Measurements from ENCODE around the gene MLLT3. TPM values are rescaled to one million over a fixed set of nuclear protein-coding genes. Genes with fewer than 3 reads are reported as not detected.

MLLT3 gene
- total RNA-seq, 1 donor from 2014 or later, result 35.1 TPM

DNA sequence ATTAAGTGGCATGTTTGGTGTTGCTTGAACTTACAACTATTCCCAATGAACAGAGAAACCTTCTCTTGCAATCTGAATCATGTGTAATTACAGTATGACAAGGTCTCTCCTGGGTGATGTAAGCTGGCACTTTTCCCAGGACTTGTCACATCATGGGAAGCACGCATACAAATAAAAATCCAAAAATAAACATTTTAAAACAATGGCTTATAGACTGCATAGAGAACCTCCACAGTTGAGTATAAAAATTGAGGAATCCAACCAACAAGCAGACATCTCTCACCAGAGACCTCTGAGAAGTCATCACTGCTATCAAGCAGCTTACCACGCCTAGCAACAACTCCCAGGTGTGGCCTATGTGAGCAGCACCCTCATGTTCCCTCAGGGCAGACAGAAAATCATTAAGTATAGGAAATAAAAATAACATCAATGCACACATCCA, 3.9 kb downstream of the MLLT3 start:
- peaks cover under 1% of the 10 kb centered on the region for H3K27me3 Mint-ChIP-seq (ENCODE audit: low read depth, unreplicated experiment)

DNA sequence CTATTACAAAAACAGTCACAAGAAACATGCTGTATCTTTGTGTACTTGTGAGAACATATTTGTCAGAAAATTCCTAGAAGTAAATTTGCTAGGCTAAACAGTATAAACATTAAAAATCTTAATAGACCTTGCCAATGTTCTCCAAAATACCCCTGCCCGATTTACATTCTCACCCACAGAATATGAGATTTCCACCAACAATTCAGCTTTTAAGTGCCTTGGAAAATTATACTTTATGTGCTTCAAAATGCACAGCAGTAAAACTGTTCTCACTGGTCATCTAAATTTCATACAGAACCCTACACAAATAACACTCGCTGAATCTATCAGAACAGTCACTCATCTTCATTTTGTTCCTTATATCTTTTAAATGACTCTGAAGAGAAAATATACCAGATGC, 5.5 kb downstream of the MLLT3 start:
- H2AFZ ChIP-seq (ENCODE audit: low read depth, low read length), result no peak overlapping the region
- no peak overlapping the region for H3K4me3 Mint-ChIP-seq (ENCODE audit: unreplicated experiment)
- no peaks in the 10 kb centered on the region for H3K27me3 ChIP-seq (ENCODE audit: insufficient read depth, low read length)
- H4K20me1 ChIP-seq (ENCODE audit: insufficient read depth, low read length), result peaks cover 7% of the 10 kb centered on the region
- H3K4me1 Mint-ChIP-seq (ENCODE audit: low read depth, unreplicated experiment), result peaks cover 24% of the 10 kb centered on the region
- DNase-seq (ENCODE audit: low read depth), result no peak
- no peak for TF ChIP-seq EZH2 (IDR thresholded peaks at IDR 0.05; ENCODE audit: insufficient read depth, low read length)
- TF ChIP-seq, protein P1, sequence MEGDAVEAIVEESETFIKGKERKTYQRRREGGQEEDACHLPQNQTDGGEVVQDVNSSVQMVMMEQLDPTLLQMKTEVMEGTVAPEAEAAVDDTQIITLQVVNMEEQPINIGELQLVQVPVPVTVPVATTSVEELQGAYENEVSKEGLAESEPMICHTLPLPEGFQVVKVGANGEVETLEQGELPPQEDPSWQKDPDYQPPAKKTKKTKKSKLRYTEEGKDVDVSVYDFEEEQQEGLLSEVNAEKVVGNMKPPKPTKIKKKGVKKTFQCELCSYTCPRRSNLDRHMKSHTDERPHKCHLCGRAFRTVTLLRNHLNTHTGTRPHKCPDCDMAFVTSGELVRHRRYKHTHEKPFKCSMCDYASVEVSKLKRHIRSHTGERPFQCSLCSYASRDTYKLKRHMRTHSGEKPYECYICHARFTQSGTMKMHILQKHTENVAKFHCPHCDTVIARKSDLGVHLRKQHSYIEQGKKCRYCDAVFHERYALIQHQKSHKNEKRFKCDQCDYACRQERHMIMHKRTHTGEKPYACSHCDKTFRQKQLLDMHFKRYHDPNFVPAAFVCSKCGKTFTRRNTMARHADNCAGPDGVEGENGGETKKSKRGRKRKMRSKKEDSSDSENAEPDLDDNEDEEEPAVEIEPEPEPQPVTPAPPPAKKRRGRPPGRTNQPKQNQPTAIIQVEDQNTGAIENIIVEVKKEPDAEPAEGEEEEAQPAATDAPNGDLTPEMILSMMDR (IDR thresholded peaks at IDR 0.05; ENCODE audit: insufficient read depth, low read depth, low read length), result no peak
- no peak overlapping the region for H3K27ac Mint-ChIP-seq (ENCODE audit: unreplicated experiment)
- no peaks in the 10 kb centered on the region for H3K9me3 ChIP-seq (ENCODE audit: insufficient read depth, low read depth, low read length)
- no peak overlapping the region for H3K9ac ChIP-seq (ENCODE audit: low read length)
- H3K27me3 Mint-ChIP-seq (ENCODE audit: low read depth, unreplicated experiment), result no peaks in the 10 kb centered on the region
- FAIRE-seq, result no peak
- H3K27ac ChIP-seq (ENCODE audit: low read depth, low read length), result no peak overlapping the region
- no peak overlapping the region for H3K4me3 ChIP-seq (ENCODE audit: insufficient read depth, low read depth, low read length)
- H3K9me3 Mint-ChIP-seq (ENCODE audit: unreplicated experiment), result no peaks in the 10 kb centered on the region
- no peaks in the 10 kb centered on the region for H3K36me3 ChIP-seq (ENCODE audit: insufficient read depth, low read length)
- H3K36me3 Mint-ChIP-seq (ENCODE audit: low read depth, unreplicated experiment), result no peaks in the 10 kb centered on the region
- no peak overlapping the region for H3K4me2 ChIP-seq (ENCODE audit: low read length)
- H3K79me2 ChIP-seq (ENCODE audit: insufficient read depth, low read length), result peaks cover 18% of the 10 kb centered on the region
- H3K4me1 ChIP-seq (ENCODE audit: insufficient read depth, low read length), result peaks cover 10% of the 10 kb centered on the region

More for the DNA sequence above, 3.9 kb downstream of the MLLT3 start:
- Mint-ChIP-seq H3K4me3 (ENCODE audit: unreplicated experiment) (peak overlapping the region; percentile 89), H3K9me3 (ENCODE audit: unreplicated experiment) (no peaks in the 10 kb centered on the region), H3K27ac (ENCODE audit: unreplicated experiment) (no peak overlapping the region), H3K4me1 (ENCODE audit: low read depth, unreplicated experiment) (peaks cover 19% of the 10 kb centered on the region), H3K36me3 (ENCODE audit: low read depth, unreplicated experiment) (no peaks in the 10 kb centered on the region)
- peaks cover 18% of the 10 kb centered on the region for H3K79me2 ChIP-seq (ENCODE audit: insufficient read depth, low read length)
- H4K20me1 ChIP-seq (ENCODE audit: insufficient read depth, low read length), result peaks cover 7% of the 10 kb centered on the region
- TF ChIP-seq EZH2 (IDR thresholded peaks at IDR 0.05; ENCODE audit: insufficient read depth, low read length), result no peak
- TF ChIP-seq, protein P1 (IDR thresholded peaks at IDR 0.05; ENCODE audit: insufficient read depth, low read depth, low read length), result no peak
- H3K4me1 ChIP-seq (ENCODE audit: insufficient read depth, low read length), result peaks cover 7% of the 10 kb centered on the region
- no peaks in the 10 kb centered on the region for H3K27me3 ChIP-seq (ENCODE audit: insufficient read depth, low read length)
- H3K4me2 ChIP-seq (ENCODE audit: low read length), result no peak overlapping the region
- FAIRE-seq, result no peak
- no peaks in the 10 kb centered on the region for H3K36me3 ChIP-seq (ENCODE audit: insufficient read depth, low read length)
- H2AFZ ChIP-seq (ENCODE audit: low read depth, low read length), result no peak overlapping the region
- no peak overlapping the region for H3K4me3 ChIP-seq (ENCODE audit: insufficient read depth, low read depth, low read length)
- no peak overlapping the region for H3K27ac ChIP-seq (ENCODE audit: low read depth, low read length)
- peak; percentile 29 for DNase-seq (ENCODE audit: low read depth)
- H3K9me3 ChIP-seq (ENCODE audit: insufficient read depth, low read depth, low read length), result no peaks in the 10 kb centered on the region
- no peak overlapping the region for H3K9ac ChIP-seq (ENCODE audit: low read length)

DNA sequence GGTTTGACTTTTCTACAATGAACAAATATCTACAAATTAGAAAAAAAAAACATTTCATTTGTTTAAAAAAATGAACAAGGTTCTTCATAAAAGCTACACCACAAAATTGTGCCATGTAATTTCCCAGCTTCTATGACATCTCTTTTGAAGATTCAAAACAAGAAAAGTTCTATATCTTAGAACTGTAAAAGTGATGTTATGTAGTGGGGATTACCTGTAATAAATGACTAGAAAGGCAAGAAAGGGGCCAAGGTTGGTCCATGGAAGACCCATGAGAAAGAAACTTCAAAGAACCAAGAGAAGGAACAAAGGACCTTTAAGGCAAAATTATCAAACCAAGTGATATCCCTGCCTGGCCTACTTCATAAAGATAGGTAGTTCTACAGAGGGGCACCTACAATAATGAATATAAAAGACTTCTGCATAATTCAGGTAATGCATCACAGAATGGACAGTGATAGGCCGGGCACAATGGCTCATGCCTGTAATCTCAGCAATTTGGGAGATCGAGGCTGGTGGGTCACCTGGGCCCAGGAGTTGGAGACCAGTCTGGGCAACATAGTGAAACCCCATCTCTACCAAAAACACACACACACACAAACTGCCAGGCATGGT, 7.6 kb downstream of the MLLT3 start:
- Histone ChIP-seq H4K20me1 (ENCODE audit: insufficient read depth, low read length) (peaks cover 4% of the 10 kb centered on the region), H3K4me3 (ENCODE audit: insufficient read depth, low read depth, low read length) (no peak overlapping the region), H3K4me2 (ENCODE audit: low read length) (no peak overlapping the region), H3K9me3 (ENCODE audit: insufficient read depth, low read depth, low read length) (no peaks in the 10 kb centered on the region), H3K36me3 (ENCODE audit: insufficient read depth, low read length) (no peaks in the 10 kb centered on the region), H3K79me2 (ENCODE audit: insufficient read depth, low read length) (peaks cover 19% of the 10 kb centered on the region), H3K9ac (ENCODE audit: low read length) (no peak overlapping the region), H2AFZ (ENCODE audit: low read depth, low read length) (no peak overlapping the region), H3K27ac (ENCODE audit: low read depth, low read length) (no peak overlapping the region), H3K4me1 (ENCODE audit: insufficient read depth, low read length) (peaks cover 10% of the 10 kb centered on the region), H3K27me3 (ENCODE audit: insufficient read depth, low read length) (no peaks in the 10 kb centered on the region)
- H3K36me3 Mint-ChIP-seq (ENCODE audit: low read depth, unreplicated experiment), result no peaks in the 10 kb centered on the region
- H3K4me1 Mint-ChIP-seq (ENCODE audit: low read depth, unreplicated experiment), result peaks cover 25% of the 10 kb centered on the region
- no peak overlapping the region for H3K4me3 Mint-ChIP-seq (ENCODE audit: unreplicated experiment)
- no peak overlapping the region for H3K27ac Mint-ChIP-seq (ENCODE audit: unreplicated experiment)
- no peak for TF ChIP-seq EZH2 (IDR thresholded peaks at IDR 0.05; ENCODE audit: insufficient read depth, low read length)
- TF ChIP-seq, protein P1 (IDR thresholded peaks at IDR 0.05; ENCODE audit: insufficient read depth, low read depth, low read length), result no peak
- H3K9me3 Mint-ChIP-seq (ENCODE audit: unreplicated experiment), result no peaks in the 10 kb centered on the region
- DNase-seq (ENCODE audit: low read depth) (no peak), FAIRE-seq (no peak)
- H3K27me3 Mint-ChIP-seq (ENCODE audit: low read depth, unreplicated experiment), result no peaks in the 10 kb centered on the region
